ENCODE results near the gene RTN4RL2. TPM values are rescaled to one million over a fixed set of nuclear protein-coding genes. Genes with fewer than 3 reads are reported as not detected.
A peak's percentile ranks its signal among the peaks of the same experiment; 100 is the strongest.

RTN4RL2 gene
- 5.6 and 11.3 TPM in 2 replicates for total RNA-seq (2014; rRNA removed; shearing (Covaris generic))
- 23.4 and 26.4 TPM in 2 replicates for polyA plus RNA-seq (2015; cell fraction: cytosol; rRNA removed)
- 7.6 and 9.5 TPM in 2 replicates for polyA plus RNA-seq (2015; cell fraction: nucleus; rRNA removed)

DNA sequence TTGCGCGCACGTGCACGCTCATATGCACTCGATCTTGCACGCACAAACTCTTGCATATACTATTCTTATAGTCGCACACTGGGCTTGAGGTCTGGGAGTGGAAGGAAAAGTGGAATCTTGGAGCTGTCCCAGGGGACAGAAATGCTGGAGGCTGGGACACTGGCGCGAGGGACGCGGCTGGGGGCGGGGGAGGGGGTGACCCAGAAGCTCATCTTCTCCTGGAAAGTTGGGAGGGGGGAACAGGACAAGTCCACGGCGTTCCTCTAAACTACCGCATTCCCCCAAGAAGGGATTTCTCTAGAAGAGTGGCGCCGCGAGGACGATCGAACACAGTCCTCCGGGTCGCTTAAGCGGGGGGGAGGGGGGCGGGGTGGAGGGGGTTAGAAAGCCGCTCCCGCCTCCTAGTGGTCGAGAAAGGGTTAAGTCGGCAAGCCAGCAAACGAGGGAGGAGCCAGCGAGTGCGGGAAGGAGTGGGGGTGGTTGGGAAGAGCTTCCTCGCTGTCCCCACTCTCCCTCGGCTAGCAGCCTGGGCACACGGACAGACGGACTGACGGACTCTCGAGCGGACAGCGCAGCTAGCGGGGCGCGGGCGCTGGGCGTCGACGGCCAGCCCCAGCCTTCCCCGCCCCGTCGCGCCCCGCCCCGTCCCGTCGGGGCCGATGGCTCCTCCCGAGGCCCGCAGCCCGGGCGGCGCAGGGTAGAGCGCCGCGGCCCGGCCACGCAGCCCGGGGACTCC is at the start of gene RTN4RL2:
Gene RTN4RL2, plus strand, starts transcription at position 507 of the 736 bp plus-strand sequence. CDS start 338 bp downstream, outside the sequence.
- DNase-seq (ENCODE audit: low read depth), result peak; percentile 73

DNA sequence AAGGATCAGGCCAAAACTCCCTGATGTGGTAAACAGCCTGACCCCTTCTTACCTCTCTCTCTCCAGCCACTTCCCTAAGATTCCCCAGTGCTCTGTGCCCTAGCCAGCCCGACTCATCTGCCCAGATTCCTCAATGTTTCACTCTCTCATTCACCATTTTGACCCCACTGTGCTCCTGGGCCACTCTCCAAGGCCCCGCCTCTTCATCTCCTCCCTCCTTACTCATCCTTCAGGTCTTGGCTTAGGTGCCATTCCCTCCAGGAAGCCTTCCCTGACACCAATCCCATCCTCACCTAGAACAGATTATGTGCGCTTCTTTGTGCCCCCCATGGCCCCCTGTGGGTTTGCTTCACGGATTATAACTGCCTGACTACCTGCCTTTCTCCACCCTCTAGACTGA is 46.6 kb upstream of the RTN4RL2 start:
- DNase-seq (ENCODE audit: low read depth), result peak; percentile 15

DNA sequence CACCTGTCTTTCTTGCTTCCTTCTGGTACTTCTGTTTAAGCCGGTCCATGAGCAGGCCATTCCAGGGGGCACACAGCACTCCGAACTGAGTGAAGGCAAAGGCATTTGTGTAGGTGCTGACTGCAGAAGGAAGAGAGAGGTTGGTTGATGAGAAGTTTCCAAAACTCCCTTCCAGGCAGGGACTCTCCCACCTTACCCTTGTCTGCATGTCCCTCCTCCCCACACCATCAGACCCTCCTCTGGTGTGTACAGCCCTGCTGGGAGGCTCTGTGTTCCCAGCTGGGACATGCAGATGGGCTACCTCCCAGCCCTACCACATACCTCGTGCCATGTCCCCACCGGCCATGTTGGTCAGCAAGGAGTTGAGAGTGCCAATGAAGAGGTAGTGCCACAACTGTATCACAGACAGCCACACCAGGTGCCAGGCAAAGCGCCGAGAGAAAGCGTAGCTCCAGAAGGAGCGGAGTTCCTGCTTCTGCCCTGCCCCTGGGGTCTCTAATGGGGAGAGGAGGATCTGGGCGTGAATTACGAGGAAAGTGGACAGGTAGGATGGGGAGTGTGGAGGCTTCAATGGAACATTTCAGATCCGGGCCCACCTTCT is 45.6 kb upstream of the RTN4RL2 start:
- no peak for DNase-seq (ENCODE audit: low read depth)

DNA sequence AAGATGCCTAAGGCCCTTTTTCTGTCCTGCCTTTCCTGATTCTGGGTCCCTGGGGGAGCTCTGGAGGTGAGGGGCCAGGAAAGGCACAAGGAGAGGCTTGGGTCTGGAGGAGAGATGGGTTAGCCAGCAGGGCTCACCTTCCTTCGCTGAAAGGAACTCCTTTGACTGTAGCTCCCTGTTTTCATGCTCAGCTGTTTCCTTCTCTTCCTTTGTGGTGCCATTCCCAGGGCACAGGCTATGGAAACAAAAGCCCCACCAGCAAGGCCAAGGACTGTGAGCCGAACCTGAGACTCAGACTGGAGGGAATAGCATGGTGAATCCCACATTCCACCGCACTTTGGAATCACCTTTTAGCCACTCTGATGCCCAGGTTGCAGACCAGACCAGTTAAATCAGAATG is 43.9 kb upstream of the RTN4RL2 start:
- no peak for DNase-seq (ENCODE audit: low read depth)

DNA sequence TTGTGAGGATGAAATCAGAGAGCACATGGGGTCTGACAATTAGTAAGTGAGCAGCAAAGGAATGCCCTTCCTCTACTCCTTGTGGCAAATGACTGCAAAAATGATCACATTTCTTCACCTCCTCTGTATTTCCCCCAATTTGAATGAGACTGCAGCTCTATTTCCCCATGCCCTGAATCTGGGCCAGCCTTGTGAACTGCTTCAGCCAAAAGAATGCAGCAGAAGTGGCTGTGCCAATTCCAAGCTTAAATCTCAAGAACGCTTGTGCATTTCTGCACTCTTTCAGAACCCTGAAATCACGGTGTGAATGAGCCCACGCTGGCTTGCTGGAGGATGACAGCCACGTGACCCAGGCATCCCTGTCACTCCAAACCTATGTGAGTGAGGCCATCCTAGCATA is 43.3 kb upstream of the RTN4RL2 start:
- no peak for DNase-seq (ENCODE audit: low read depth)

DNA sequence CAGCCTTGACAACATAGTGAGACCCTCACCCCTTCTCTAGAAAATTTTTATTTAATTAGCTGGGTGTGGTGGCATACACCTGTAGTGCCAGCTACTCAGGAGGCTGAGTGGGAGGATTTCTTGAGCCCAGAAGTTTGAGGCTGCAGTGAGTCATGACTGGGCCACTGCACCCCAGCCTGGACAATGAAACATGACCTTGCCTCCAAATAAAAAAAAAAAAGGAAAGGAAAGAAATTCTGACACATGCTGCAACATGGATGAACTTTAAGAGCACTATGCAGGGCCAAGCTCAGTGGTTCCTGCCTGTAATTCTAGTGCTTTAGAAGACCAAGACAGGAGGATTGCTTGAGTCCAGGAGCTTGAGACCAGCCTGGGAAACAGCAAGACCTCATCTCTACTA is 42.2 kb upstream of the RTN4RL2 start:
- peak; percentile 36 for DNase-seq (ENCODE audit: low read depth)

DNA sequence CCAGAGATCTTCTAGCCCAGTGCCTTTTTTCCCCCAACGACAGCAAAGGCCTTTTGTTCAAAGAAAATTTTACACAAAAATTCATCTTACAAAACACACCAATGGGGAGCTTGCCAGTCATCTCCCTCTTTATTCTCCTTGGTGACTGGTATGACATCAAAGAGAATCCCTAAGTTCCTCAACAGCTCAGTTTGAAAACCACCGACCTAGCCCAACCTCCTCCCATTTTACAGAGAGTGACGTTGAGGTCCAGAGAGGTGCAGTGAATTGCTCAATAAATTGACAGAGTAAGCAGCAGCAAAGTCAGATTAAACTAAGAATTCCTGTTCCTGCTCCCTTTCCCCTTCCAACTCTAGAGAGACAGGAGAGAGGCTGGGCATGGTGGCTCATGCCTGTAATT is 41.2 kb upstream of the RTN4RL2 start:
- DNase-seq (ENCODE audit: low read depth), result no peak

DNA sequence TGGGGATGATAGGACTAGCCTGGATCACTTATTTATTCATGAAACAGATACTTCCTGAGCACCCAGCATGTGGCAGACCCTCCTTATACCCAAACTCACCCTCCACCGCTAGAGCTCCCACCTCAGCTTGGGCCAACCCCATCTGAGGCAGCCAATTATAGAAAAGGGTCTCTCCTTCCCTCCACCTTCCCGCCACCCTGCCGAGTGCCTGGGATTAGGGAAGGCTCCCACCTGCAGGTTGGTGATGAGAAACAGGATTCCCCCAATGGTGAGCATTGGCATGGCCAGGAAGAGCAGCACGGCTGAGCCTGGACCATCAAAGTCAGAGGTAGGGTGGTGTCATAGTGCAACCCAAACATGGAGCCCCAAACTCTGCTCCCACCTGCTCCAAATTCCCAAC is 39.3 kb upstream of the RTN4RL2 start:
- DNase-seq (ENCODE audit: low read depth), result no peak

DNA sequence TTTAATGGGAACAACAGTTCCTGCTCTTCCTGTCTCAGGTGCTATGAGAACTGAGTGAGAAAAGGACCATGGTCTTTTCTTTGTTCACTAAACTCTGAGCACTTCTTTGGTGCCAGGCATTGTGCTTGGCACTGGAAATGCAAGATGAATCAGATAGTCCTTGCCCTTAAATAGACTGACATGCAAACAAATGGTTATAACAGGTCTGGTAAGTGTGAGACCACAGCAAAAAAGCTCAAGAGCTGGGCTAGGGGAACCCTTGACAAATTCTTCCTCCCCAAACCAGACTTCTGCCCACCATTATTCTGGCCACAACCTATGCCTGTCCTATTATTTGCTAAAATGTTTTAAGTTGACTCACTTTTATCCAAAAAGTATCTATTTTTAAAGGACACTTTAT is 38.5 kb upstream of the RTN4RL2 start:
- no peak for DNase-seq (ENCODE audit: low read depth)

DNA sequence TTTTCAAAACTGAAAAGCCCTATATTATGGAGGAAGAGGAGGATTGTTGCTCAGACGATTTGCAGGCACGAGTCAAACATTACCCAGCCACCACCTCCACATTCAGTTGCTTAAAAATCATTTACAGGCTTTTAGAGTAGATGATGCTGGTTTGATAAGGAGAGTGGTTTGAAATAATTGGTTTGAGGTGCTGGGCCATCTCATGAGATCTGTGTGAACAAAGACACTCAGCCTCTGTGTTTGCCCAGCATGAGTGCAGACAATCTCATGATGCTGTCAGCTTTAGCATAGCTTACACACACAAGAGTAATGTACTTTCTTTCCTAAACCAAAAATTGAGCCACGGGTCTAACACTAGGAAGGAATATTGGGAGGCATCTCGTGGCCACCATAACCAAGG is 37.7 kb upstream of the RTN4RL2 start:
- DNase-seq (ENCODE audit: low read depth), result no peak

DNA sequence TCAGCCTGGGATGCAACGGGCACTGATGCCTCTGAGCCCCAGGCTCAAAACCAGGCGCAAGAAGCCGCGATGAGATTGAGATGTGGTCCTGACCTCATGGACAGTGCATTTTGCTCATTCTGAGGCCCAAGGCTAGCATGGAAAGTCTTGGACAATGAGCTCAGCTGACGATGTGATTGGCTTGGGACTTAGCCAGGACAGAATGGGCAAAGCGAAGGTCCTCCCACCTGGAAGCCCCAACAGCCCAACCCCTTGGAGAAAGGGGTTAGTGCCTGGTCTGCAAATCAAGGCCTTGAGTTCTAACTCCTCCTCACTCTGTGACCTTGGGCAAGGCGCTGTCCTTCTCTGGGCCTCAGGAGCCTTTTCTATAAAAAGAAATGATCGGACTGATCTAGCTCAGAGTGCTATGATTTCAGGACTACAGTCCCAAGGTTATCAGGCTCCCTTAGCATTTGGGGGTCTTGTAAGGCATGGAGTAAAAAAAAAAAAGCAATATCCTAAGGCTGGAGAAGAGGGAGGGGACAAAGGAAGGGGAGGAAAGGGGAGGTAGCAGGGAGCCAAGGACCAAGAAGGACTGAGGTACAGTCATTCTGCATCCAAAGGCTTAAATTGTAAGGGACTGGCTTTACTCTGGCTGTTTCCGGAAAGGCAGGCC is 36.1 kb upstream of the RTN4RL2 start:
- DNase-seq (ENCODE audit: low read depth), result no peak

DNA sequence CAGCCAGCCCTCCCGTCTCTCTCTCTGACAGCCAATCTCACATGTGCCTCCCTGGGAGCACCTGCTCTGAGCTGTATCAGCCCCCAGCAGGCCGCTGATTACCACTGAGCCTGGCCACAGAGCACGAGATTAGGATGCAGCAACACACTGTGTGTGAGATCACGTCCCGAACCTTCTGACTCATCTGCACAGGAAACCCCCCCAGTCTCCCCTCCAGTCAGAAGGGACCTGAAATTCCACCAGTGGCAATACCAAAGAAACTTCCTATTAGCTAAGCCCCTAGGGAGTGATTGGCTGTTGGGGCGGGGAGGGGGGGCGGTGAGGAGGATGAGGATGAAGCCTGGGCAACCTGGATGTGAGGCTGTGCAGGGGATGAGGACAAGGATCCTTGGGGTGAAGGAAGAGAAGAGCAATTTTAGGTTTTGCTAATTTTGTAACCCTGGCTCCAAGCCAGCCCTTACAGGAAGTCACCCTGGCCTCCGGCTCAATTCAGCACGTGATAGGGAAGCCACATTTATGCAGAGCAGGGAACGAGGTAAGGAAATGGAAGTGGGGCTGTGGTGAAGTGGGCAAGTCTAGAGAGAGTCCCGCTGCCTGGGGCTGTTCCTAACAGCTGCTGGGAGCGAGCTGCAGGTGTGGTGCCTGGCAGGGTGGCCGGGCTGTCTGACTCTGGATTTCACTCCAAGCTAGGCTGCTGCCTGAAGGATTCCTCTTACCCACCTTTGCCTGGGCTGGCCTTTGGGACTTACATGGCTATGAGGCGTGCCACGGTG is 35.4 kb upstream of the RTN4RL2 start:
- peak; percentile 99 for DNase-seq (ENCODE audit: low read depth)

DNA sequence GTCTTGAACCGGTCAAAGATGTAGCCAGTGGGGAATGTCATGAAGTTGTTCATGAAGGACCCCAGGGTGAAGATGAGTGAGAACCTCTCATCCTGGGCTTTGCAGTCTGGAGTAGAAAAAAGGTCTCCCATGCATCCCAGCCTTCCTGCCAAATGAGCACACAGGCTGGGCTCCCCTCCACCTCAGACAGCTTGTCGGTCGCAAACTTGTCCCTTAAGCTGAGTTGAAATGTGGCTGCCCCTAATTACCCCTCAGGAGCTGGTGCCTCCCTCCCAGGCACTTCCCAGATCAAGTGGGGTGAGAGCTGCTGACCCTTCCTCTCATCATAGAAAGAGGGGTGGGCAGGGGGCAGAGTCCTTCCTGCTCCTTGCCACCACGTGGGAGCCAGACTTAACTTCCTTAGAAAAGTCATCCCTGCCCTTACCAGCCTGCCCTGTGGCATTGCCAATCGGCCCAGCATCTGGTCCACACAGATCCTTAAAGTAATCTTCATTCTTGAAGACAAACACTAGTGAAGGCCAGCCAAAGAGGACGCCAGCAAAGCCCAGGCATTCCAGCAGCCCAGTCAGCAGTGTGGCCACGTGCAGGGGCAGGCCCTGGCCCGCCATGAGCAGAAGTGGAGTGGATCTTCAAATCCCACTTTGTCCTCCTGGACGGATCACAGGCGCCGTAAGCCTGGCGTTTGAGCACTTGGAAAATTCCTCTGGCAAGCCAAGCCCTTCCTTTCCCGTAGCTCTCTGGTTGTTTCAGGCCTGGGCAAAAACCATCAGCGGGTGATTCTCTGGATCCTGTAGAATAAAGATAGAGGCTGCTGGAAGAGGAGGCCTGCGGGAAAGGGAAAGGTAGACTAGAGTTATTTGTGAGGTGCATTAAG is 34.5 kb upstream of the RTN4RL2 start:
- DNase-seq (ENCODE audit: low read depth), result no peak

DNA sequence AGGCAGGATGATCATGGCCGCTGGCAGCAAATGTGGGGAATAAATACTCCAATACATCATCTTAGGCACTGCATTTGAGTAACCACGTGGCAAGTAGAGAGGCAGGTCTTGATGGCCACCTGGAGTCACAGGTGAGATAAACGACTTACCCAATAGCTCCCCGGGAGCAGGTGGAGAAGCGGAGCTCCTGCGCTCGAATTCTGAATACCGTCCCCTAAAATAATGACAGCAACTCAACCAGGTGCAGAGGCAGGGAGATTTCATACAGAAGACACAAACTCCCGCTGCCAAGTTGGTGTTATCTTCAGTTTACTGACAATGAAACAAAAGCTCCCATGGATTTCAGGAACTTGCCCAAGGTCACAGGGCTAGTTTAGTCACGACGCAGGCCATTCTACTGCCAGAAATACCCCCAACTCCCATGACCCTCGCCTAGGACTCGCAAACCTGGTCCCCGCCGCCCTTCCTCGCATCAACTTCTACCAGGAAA is 33.8 kb upstream of the RTN4RL2 start:
- no peak for DNase-seq (ENCODE audit: low read depth)

DNA sequence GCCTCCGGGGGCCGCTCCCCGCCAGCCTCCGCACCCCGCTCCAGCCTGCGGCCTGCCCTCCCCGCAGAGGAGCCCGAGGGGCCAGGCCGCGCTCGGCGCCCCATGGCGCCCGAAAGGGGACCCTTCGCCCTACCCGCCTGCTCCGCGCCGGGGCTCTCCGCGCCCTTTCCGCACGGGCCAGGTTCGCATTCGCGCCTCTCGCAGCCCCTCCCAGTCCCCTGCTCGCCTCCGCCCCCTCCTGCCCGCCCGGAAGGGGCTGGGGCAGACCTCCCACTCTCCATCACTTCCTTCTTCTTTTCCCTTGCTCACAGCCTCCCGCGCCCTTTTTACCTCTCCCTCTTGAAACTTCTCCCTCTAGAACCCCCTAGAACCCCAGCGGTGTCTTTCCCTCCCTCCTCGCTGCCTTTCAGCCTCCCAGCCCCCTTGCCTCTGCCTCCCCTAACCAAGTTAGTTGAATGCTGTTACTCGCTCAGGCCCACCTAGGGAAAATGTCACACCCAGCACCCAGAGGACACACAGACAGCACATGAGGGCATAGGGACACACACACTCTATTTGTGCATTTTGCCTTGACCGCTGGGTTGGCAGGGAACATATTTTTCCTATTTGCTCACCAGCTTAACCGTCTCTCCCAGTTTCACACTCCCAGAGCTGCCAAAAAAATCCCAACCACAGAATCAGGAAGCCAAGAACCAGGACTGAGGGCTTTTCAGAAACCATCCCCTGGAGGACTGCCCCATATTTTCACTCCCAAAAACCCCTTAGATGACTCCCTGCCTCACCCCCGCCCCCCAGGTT is 33.2 kb upstream of the RTN4RL2 start, which contains the start of gene SLC43A3:
Gene SLC43A3, minus strand, starts transcription at position 193 of the 798 bp plus-strand sequence. CDS start 949 bp downstream, outside the sequence.
- peak; percentile 79 for DNase-seq (ENCODE audit: low read depth)

DNA sequence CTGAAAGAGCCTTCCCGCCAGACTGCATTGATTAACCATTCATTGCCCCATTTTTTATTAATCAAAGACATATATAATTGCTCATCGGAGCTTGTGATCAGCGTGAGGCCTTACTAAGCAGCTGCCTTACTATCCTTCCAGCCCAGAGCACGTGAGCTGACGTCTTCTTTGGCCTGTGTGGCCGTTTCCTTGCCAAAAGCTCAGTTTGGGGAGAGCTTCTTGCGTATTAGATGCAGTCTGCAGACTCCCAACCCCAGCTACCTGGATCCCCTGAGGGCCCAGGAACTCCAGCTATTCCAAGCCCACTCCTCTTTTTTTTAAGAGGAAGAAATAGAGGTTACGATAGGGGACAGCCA is 32.6 kb upstream of the RTN4RL2 start:
- no peak for DNase-seq (ENCODE audit: low read depth)

DNA sequence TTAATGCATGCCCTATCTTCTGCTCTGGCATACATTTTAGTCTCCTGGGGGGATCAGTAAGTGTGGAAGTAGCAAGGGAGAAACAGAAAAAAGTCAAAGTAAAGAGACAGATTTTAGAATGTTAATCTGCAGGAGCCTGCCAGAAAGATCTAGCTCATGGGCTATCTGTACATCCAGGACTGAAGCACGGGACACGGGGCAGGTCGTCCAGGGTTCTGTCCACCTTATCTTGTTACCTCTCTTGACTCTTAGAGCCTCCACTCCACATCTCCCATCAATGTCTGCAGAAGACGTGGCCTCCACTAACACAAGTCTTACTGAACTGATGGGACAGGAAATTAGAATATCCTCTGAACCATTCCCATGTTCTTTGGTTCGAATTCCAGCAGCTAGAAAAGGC is 31.7 kb upstream of the RTN4RL2 start:
- DNase-seq (ENCODE audit: low read depth), result no peak

DNA sequence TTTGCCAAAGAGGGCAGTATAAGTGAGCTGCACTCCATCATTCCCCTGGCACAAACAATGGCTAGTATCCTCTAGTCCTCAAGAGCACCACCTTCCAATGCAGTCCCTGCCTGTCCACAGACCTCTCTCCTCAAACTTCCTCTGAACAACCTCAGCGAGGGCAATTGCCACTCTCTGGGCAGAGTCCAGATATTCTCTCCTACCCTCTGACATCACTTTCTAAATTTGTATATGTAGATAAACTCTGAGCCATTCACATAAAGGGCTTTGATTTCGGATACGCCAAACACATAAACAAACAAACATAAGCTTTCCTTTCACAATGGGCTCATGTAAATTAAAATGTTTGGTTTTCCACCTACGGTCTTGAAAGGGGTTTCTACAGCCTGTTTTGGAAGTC is 30.4 kb upstream of the RTN4RL2 start:
- no peak for DNase-seq (ENCODE audit: low read depth)

DNA sequence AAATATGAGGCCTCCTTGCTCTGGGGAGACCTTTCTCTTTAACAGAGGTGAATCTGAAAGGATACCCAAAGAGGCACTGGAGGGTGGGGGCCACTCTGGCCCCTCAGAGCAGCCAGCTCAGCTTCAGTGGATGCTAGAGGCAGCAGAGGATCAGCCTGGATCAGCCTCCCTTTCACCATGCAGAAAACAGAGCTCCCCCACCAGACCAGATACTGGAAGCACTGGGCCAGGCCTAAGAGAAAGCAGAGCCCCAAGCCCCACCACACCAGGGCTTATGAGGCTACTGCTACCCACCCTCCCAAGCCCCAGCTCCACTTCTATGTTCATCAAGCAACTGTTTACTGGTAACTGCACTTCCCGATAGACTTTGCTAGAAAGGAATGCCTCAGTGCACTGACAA is 29.4 kb upstream of the RTN4RL2 start:
- no peak for DNase-seq (ENCODE audit: low read depth)

DNA sequence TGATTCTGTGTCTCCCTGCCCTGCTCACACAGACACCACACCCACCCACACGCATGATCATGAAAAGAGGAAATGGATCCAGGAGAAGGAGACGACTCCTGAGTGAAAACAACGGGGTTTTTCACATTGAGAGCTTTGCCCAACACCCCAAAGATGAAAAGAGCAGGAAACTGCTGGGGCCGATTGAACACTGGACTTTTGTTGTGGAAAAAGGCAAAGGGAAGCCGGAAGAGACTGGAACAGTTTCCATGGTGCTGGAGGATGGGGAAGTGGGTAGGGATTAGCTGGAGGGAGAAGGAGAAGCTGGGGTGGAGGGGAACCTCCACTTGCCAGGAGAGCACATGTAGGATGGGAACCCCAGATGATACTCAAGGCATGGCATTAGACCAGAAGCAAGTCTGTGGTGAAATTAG is 28.2 kb upstream of the RTN4RL2 start:
- no peak for DNase-seq (ENCODE audit: low read depth)
